Inferior parietal cortex (tissue), 1 donor: ENCODE data around the gene CENPP.

ENCODE experiments used
- DNase-seq: peaks from one replicate; pipeline ENCODE4 v3.0.0-alpha.2; 2016; ENCODE audit errors: extremely low spot score

The CENPP gene

DNA sequence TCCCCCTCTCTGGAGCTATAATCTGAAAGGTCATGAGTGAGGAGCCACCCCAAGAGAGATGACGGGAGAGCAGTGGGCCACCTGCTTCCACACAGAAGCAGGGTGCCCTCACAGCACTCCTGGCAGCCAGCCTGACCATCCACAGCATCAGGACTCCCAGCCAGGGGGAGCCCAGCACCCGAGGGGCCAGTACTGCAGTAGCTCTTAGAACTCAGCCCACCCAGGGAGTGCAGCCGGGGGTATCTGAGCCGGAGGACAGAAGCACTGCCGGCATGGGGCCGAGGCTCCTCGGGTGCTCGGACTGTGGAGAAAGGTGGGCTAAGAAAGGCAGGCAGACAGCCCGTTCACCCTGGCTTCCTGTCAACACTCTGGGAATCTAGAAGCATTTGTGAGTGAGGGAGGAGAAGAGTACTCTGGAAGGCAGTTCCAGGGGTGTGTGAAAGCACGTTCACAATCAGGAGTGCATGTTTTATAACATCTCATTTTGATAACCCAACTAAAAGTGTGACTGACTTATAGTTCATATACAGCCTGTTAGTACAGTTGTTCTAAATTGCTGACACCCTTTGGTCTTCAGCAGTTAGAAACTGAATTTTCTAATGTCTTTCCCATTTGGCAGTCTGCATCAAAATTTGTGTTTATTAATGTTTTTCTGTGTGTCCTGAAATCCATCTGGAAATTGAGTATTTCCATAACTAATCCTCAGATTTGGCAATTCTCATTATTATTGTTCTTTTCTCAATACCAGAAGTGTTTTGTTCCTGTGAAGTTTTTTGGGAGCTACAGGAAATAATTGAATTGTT lies 182.5 kb downstream of the CENPP start:
- DNase-seq, result no peak

DNA sequence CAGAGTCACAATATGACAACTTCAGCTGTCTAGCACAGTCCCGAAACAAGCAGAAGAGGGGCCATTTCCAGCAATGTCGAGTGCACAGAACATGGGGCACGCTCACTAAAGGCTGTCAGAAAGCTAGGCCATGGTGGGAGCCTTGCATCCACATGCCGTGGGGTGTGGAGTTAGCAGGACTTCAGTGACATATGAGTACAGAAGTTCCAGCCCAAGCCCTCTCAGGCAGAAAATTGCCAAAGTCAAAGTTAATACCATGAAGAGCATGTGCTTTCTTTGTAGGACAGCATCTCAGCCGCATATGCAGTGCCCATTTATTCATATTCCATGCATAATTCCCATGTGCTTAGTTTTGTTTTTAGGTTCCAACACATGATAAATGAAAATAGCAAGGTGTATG lies 183.3 kb downstream of the CENPP start:
- DNase-seq, result no peak

DNA sequence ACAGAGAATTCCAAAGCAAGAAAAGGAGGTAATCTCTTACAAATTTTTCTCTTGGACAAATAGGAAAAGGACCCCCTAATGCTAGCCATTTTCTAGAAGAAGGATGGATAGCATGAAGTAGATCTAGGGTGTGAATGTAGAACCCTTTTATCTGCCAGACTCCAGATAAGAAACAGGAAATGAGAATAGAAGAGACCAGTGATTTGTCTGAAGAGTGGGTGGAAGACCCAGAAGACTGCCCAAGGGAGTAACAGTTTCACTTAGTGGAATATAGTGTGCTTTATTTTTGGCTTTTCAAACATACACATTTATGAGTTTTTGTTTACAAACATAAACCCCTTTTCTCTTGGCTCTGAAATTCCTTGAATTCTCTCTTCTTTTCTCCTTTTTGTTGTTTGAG lies 185.0 kb downstream of the CENPP start:
- no peak for DNase-seq

DNA sequence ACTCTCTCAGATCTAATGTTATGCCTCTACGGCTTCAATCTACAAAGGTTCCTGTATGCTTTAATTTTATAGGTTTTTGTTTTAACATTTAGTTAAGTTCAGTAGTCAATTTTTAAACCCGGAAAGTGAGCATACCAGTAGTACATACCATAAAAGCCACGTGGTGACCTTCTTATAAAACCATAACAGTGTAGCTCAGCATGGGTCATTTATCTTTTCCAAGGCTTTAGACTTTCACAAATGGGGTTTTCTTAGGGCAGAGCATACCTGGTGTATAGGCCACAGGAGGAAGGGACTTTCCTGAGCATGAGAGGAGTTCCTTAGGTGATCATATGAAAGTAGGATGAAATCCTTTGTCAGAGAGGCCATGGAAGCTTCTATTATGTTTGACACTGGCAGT lies 186.9 kb downstream of the CENPP start:
- DNase-seq, result no peak

DNA sequence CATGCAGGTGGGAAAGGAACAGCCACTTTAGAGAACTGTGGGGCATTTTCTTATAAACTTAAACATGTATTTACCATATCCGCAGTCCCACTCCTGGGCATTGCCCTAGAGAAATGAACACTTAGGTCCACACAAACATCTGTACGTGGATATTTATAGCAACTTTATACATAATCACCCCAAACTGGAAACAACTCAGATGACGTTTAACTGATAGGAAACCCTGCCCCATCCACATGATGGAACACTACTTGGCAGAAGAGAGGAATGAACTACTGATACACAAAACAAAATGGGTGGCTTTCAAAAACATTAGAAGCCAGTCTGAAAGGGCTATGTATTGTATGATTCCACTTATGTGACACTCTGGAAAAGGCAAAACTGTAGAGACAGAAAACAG lies 187.6 kb downstream of the CENPP start:
- no peak for DNase-seq

DNA sequence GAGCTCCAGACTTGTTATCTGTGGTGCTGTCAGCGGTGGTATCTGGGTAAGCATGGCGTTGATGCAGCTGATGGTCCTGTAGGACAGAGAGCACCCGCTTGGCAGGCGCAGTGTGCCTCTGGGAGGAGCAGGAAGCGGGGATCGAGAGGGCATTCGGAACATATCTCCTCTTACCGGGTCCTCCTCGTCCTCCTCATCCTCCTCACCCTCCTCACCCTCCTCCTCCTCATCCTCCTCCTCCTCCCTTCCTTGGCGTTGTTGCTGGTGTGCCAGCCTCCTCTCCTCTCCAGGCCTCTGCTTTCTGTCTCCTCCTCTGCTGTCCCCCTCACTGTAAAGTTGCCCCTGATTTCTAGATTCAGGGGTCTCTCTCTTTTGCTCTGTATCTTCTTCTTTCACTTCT lies 188.9 kb downstream of the CENPP start:
- DNase-seq, result no peak

DNA sequence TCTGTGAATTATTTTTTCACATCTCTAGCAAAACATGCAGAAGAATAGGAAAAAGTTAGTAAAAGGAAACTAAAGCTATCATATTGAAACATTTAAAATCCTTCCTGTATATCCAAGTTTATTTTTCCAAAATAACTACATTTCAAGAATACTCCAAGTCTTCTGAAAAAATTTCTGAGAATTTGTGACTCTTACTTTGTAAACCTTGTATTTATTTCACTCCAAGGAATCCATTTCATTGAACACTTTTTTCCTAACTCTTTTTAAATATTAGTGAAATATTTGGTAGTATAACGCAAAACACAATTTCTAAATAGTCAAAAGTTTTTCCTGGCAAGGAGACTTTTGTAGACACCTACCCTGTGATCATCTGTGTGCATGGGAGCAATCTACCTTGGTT lies 190.8 kb downstream of the CENPP start:
- no peak for DNase-seq

DNA sequence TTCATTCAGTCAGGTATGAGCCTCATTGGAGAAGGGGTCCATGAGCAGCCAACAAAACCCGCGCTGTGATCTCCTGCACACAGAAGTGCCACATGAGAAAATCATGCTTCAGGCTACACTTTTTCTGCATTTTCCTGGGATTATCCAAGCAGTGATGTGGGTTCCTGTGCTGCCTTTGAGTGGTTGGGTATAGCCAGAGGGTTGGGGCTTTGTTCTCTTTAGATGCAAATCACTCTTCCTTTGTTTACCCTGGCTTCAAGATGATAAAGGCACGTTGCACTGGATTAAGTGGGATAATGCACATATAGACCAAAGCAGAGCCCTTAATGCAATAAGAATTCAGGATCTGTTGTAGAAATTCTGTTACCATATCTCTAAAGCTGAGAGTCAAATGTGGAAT lies 191.3 kb downstream of the CENPP start:
- DNase-seq, result no peak

DNA sequence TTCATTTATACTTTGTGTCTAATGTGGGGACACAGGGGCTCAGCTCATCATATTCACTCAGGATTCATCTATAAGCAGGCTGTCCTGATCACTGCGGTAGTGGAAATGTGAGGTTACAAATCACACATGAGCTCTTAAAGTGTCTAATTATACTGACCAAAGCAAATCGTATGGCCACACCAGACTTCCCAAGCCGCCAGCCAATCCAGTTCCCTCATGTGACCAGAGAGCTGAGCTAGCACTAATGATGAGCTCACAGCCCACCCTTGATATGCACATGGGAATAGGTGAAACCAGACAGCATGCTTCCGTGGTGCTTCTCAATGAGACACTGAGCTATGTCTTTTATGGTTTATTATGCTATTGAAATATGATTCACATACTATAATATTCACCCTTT lies 192.4 kb downstream of the CENPP start:
- DNase-seq, result no peak

DNA sequence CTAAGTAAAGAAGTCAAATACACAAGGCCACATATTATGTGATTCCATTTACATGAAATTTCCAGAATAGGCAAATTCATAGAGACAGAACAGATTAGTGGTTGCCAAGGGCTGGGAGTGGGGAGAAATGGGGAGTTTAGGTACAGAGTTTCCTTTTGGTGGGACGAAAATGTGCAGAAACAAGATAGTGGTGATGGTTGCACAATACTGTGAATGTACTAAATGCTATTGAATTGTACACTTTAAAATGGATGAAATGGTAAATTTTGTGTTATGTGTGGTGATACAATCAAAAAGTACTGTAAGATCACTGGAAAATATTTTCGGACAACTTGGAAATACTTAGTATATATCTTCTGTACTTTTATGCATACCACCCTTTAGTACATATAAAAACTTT lies 195.1 kb downstream of the CENPP start:
- DNase-seq, result no peak

DNA sequence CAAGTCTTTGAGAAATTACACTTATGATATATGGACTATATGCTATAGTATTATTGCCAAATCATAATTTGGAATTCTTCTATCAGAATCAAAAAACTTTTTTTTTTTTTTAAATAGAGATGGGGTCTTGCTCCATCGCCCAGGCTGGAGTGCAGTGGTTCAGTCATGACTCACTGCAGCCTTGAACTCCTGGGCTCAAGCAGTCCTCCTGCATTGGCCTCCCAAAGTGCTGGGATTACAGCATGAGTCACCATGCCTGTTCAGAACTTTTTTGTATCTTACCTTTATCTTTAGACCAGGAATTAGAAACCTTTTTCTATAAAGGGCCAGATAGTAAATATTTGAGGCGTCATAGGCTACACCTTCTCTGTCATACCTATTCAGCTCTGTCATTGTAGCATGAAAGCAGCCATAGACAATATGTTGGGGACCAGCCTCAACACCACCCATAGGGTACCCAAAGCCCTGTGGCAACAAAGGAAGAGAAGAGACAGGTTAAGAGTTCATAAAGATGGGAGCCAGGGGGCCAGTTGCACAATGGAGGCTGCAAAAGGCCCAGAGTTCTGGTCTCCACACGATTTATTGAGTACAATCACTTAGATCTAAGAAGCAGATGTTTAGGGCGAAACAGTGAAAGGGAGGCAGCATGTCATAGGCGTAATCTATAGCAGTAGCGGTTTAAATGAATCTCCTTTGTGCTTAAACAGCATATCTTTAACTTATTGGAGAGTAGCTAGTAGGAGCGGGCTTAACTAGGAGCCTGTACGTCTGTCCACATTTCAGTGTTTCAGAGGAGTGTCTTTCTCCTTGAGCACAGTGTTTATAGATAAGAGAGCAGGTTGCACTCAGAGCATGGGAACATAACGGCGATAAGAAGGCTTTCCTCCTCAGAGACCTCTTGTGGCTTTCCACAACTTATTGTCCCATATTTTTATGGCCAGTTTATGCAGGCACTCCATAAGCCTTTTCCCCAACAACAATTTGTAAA lies 197.5 kb downstream of the CENPP start:
- DNase-seq, result no peak

DNA sequence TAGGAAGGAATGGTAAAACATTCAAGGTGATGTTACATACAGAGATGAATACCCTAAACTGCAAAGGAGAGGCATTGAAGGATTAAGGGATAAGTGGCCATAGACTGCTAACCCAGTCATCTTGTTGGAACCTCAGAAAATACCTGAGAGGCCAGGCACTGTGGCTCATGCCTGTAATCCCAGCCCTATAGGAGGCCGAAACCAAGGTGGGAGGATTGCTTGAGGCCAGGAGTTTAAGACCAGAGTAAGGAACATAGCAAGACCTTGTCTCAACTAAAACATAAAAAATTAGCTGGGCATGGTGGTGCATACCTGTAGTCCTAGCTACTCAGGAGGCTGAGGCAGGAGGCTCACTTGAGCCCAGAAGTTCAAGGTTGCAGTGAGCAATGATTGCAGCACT lies 199.1 kb downstream of the CENPP start:
- no peak for DNase-seq

DNA sequence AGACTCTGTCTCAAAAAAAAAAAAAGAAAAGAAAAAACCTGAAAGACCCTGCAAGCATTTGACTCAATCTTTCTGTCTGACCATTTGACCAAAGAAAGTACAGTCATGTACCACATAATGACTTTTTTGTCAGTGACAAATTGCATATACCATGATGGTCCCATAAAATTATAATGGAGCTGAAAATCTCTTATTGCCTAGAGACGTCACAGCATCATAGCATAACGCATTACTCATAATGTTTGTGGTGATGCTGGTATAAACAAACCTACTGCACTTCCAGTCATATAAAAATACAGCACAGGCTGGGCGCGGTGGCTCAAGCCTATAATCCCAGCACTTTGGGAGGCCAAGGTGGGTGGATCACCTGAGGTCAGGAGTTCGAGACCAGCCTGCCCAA lies 199.6 kb downstream of the CENPP start:
- no peak for DNase-seq

DNA sequence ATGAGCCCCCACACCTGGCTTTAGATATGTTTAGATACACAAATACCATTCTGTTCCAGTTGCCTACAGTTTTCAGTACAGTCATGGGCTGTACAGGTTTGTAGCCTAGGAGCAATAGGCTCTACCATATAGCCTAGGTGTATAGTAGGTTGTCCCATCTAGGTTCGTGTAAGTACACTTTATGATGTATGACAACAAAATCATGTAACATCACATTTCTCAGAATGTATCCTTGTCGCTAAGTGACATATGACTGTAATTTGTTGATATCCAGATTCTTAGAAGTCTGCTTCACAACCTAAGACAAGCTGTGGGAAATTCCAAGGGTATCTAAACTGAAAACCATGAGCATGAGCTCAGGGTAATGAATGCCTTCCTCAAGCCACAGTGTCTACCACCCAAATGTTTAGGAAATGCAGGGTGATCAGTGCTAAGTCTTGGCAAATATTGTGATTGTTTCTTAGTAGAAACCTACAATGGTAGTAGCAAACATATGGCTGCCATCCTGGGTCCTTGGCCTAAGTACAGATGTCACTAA lies 201.6 kb downstream of the CENPP start:
- no peak for DNase-seq

DNA sequence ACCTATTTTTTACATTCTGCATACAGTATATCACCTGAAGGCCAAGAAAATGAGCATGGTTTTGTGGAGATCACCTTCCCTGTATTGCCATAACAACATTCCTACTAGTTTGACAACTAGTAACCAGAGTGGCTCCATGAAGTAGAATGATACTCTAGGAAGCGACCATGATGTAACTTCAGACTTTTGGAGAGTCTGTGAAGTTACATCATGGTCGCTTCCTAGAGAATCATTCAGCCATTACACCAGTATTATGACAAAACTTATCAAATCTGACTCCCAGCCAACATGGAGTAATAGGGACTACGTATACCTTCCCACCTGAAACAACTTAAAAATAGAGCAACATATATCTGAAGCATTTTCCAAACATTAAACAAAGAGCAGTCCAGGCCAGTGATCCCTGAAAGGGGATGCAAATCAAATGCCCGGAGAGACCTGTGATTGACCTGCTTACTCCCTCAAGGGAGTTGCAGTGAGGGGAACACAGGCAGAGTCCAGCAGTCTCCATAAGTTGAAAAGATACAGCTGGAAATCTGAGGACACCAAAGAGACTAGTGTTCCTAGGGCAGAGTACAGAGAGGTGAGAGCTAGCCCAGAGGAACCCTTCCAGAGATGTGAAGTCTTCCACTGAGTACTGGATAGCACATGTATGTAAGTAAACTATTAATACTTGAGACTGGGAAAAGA lies 202.2 kb downstream of the CENPP start:
- DNase-seq, result no peak

DNA sequence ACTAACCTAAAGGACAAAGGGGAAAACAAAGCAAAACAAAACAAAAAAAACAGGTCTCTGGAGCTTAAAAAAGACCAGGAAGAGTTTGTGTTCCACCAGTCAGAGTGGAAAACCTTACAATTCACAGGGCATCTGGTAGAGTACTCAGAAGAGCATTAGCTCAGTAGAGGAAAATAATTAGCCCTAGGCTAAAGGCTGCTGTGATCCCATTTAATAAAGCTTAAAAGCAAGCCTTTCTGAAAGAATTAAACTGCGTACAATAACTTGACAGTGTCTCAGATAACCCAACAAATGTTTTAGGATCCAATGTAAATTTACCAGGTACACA lies 202.7 kb downstream of the CENPP start:
- DNase-seq, result no peak

DNA sequence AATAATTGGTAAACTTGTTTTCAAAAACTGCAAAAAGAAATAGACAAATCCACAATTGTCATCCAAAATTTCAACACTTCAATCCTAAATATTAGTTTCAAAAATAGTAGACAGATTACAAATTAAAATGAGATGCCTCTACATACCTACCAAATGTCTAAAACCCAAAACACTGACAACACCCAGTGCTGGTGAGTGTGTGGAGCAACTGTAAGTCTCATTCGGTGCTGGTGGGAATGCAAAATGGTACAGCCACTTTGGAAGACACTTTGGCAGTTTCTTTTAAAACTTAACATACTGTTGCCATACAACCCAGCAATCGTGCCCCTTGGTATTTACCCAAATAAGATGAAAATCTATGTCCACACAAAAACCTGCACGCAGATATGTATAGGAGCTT lies 203.4 kb downstream of the CENPP start:
- DNase-seq, result no peak

DNA sequence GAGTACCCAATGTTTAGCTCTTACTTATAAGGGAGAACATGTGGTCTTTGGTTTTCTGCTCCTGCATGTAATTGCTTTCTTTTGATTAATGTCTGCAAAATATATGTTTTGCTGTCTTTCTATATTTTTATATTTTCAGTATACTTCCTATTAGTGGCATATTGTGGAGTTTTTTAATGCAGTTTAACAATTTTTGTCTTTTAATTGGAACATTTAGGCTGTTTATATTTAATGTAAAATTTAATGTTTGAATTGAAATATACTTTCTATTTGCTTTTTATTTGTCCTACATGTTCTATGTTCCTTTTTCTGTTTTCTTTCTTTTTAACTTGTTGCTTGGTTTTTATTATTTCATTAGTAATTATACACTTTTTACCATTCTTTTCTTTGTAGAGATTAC lies 205.1 kb downstream of the CENPP start:
- DNase-seq, result no peak

DNA sequence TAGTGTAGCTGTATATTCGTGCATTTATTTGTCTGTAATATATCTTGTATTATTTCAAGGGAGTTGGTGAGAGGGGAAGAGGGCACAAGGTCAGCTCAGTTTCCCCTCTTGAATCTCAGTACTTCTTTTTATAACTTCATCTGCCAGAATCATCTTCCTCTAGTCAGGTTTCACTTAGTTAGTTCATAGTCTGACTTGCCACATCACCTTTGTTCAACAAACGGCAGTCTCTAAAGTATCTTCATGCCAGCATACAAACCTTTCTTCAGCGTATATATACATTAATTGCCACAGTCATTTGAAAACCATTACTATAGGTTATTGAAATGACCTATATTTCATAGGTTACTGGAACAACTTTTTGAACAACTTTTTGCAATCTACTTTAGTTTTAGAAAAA lies 208.5 kb downstream of the CENPP start:
- DNase-seq, result no peak

DNA sequence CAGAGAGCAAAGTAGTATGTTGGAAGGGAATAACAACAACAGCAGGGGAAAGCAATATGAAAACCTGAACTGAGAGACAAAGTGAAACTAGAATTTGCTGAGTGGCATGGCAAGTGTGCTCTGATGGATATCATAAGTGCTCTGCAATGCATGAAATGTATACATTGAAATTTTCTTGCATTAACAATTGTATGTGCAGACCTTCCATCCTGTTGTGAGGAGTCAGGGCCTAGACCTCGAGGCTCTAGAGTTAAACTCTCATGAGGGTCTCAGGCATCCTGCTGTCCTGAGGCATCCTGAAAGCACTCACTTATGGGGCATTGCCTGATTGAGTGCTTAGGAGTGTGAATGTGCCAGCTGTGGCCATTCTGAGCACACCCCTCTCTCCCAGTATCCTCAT lies 208.9 kb downstream of the CENPP start:
- no peak for DNase-seq

DNA sequence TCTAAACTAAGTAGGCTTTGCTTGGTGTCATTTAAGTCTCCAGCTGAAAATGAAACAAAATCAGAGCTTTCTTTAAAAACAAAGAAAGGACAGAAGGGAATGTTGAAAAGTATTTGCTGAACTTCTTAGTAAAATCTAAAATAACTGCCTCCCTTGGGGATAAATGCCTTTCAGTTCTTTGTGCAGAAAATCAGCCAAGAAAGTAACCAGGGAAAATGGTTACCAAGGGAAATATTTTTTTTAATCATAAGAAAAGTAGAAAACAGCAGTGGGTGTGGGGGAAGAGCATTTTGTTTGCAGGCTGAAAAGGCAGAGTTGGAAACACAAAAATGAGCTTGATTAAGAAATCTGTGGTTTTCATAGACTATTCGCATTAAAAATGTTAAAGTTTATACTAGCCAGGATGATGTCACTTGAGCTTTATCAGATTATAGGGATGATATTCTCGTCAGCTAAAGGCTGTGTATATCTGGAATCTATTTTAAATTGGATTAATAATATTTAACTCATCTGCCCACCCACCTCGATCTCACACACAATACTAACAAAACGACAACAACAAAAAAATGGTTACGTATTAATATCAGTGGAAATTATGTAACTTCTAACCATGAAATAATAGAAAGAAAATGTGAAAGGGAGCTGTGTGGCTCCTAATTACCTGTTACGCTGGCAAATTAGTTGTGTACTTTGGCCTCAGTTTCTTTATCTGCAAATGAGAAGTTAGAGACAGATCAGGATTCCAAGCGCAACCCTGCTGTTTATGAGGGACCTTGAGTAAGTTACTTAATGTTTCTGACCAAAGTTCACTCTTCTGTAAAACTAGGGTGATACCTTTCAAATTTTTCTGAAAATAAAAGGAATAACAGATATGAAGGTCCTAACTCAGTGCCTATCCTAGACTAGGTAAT lies 210.4 kb downstream of the CENPP start, which contains the start of gene ECM2:
TSS of gene ECM2 (minus strand) at position 51 of the 911 bp plus-strand sequence. CDS start 13,124 bp downstream, outside the sequence.
- no peak for DNase-seq
